Measurements from ENCODE around the gene CCDC197.

Gene CCDC197

GRCh38 chr14:94001501-94002396 is 4.6 kb downstream of the CCDC197 start:
- DNase-seq, result peak; percentile 66

DNA sequence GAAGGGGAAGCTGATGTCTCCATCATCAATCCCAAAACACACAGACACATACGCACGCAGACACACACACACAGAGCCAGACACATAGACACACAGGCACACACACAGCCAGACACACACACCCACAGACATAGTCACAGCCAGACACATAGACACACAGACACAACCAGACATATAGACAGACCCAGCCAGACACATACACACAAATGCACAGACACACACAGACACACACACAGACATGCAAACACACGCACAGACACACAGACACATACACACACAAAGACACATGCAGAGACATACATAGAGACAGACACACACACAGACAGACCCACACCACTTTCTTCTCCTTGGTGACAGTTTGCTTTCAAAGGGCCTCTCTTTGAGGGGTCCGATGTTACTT is 6.3 kb downstream of the CCDC197 start:
- no peak for DNase-seq

DNA sequence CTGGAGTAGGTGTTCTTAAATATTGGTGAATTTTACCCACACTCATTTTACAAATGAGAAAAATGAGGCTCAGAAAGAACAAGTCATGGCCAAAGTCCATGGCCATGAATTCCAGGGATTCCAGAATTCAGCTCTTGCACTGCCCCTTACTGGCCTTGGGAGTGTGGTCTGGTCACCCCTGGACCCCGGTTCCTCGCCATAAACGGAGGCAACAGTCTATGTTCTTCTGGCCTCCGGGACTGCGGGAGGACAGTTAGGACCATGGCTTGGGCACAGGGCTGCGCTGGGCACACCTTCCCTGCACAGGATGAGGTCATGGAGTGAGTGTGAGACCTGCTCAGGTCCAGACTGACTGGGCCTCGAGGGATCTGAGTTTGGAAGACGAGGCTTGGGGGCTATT is 6.9 kb downstream of the CCDC197 start:
- no peak for DNase-seq

DNA sequence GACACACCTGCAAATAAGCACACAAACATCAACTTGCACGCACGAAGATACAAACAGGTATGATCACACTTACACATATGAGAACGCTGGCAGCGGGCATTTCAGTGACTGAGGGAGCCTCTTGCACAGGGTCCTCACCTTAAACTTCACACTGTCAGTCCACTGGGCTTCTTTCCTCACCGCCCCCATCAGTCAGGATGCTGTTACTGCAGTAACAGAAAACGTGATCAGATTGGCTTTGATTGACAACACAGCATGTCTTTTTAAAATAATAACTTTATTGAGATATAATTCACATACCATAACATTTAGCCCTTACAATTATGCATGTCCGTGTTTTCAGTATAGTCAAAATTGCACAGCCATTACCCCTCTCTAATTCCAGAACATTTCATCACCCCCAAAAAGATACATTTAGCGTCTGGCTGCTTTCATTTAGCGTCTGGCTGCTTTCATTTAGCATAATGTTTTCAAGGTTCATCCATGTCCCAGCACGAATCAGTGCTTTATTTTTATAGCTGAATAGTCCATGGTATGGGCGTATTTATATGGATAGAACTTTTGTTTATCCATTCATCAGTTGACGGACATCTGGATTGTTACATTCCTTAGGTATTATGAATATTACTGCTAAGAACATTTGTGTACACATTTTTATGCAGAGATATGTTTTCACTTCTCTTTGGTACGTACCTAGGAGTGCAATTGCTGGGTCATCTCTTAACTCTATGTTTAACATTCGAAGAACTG is 8.4 kb downstream of the CCDC197 start:
- DNase-seq, result peak; percentile 29

DNA sequence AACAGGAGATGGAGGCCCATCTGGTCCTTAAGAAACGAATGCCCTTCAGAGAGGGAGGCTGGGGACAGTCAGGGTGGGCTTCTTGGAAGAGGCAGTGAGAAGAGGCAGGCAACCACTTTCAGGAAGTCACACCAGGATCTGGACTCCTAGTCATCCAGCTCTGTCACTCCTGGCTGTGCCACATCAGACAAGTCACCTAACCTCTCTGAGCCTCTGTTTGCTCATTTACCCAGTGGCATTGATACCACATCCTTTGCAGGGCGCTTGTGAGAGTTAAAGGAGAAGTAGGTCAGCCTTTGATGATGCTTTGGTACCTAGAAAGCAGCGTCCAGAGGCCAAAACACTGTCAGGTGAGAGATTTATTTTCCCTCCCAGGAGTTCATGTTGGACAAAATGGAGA is 11.1 kb downstream of the CCDC197 start:
- DNase-seq, result no peak

DNA sequence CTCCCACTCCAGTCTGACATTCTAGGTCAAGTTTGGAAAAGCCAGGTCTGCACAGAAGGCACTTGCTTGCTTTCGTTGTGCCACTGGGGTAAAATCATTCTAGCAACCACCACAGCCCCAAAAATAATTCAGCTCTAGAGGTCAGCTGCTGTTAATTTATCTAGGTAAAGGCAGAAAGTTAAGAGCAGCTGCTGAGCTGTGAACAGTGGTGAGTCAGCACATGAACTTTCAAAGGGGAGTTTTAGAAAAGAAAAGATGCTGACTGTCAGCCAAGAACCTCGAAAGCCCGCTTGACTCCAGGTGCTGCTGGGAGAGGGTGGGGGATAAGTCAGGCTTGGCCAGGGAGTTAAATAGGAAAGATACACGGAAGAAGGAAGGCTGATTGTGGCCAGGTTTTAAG is 12.7 kb downstream of the CCDC197 start:
- DNase-seq, result peak; percentile 16

- DNase-seq, result no peak
These were observed 13.5 kb downstream of the CCDC197 start for GRCh38 chr14:94010625-94011024.

GRCh38 chr14:94011795-94012194 is 14.7 kb downstream of the CCDC197 start:
- DNase-seq, result peak; percentile 50

GRCh38 chr14:94014382-94014781 is 17.3 kb downstream of the CCDC197 start:
- no peak for DNase-seq

DNA sequence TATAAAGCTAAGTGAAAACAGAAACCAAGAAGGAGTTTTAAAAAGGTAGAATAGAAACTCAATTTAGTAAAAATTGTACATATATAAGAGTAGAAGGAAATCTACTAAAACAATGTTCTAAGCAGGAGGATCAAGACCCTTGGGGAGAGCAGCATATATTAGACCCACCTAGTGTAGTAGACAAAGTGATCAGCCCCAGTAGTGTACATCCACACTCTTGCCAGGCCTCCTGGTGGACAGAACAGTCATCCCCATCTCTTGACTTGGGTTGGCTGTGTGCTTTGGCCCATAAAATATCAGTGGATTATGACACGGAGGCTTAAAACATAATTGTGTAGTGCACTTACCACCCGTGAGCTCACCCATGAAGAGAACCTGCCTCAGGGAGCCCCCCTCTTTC is 18.1 kb downstream of the CCDC197 start:
- no peak for DNase-seq

GRCh38 chr14:94016446-94016976 is 19.4 kb downstream of the CCDC197 start:
- DNase-seq, result no peak

DNA sequence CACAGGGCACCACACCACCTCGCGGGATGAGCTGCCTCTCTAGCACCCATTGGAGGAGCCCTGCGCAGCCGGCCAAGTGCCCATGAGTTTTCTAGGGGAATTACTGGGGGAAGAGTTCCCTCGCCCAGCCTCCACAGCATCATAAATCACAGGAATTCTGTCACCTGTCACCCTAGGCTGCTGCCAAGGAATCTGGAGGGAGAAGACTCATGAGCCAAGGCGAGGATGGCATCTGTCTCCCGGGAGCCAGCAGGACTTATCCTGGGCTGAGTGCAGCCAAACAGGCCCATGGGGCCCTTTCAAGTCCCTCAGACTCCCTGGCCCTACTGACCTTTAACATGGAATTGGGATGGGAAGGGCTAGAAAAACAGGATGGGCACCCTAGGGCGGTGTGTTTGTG is 21.2 kb downstream of the CCDC197 start:
- DNase-seq, result no peak

GRCh38 chr14:94019329-94019728 is 22.2 kb downstream of the CCDC197 start:
- DNase-seq, result no peak

DNA sequence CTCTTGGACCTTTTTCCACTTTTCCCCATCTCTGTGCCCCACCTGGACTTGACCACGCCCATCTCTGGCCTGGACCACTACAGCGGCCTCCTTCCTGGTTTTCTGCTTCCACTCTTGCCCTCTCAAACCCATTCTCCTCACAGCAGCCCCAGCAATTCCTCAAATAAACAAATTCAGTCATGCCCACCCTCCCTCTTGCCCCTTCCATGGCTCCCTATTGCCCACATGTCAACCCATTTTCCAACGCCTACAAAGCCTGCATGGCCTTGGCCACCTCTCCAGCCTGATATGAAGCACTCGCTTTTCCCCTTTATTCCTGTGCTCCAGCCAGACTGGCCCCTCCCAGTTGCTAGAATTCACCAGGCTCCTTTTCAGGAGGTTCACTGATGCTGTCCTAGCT is 23.2 kb downstream of the CCDC197 start:
- DNase-seq, result no peak

DNA sequence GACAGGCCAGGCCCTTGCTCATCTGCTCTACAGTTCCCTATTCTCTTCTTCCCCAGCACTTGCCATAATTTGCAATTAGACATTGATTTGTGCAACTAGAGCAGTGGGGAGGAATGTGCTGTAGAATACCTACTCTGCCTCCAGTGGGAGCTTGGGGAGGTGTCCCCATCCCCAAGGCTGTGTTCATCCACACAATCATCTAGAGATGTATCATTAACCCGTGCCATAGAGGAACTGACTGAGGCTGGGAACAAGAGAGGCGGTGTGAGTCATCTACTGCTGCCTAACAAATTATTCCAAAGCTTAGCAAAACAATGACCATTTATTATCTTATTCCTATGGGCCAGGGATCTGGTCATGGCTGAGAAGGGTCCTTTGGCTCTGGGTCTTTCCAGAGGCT is 23.9 kb downstream of the CCDC197 start:
- peak; percentile 61 for DNase-seq

GRCh38 chr14:94021416-94022157 is 24.5 kb downstream of the CCDC197 start:
- DNase-seq, result no peak

DNA sequence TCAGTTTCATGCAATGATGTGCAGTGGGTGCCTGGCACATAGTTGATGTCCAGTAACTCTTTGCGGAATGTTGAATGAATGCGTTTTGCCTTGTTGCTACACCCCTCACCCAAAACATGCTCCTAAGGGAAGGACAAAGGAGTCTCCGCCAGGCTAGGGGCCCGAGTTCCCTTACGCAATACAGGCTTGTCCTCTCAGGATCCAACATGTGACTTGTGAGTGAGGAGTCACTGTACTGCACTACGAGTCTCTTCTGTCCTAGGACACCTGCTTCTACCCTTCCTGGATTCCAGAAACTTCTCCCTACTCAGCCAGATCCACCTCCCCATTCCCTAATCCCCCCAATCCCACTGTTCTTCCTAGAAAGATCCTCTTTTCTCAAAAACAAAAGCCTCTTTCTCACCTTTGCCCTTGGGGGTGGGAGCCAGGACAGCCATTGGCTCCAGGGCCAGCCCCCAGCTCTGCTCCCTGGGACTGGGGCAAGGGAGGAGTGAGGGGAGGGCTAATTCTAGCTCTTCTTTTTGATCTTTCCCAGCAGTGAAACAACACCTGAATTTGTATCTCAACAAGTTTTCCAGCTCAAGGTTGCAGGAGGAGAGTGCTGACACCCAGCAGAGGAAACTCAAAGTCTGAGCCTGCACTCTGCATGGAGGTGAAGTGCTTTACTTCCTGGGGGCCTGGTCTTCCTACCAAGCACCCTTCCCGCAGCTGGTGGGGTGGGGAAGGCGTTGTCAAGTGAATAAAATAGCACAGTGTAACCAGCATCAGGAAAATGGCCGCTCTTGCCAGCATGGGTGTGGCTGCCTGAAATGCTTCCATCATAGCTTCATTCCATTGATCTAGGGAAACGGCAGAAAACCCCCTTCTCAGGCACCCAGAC is 25.7 kb downstream of the CCDC197 start:
- no peak for DNase-seq

- DNase-seq, result no peak
These were observed 27.4 kb downstream of the CCDC197 start for GRCh38 chr14:94024549-94024948.

- DNase-seq, result peak; percentile 20
These were observed 28.6 kb downstream of the CCDC197 start for GRCh38 chr14:94025720-94026119.

GRCh38 chr14:94026173-94026888 is 29.2 kb downstream of the CCDC197 start, which contains the start of gene OTUB2:
TSS of gene OTUB2 (plus strand) at chr14:94026340. CDS start at chr14:94026538, 198 bp downstream.
- DNase-seq, result peak; percentile 99

- no peak for DNase-seq
These were observed 29.9 kb downstream of the CCDC197 start for GRCh38 chr14:94026889-94027469.
